GM03348 (cell line): ENCODE data around the gene MTHFD2L.

ENCODE experiments used
- DNase-seq: peaks from one replicate; pipeline ENCODE4 v3.0.0; 2012; ENCODE audit warnings: low spot score

MTHFD2L gene

DNA sequence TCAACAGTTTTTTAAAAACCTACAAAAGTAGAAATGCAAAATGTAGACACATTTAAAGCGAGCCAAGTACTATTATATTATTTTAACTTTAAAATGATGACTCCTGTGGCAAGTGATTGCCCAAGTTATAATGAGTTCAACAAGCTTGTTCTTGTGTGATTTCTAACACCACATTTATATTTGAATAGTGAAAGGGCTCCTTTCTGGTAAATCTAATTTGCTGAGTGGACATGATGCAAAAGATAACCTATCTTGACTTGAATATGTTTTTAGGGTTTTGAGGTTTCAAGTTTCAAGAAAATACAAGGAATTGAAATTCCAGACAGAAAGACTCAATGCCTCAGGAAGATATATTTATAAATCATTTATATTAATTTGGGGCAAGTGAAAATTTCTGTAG lies 149.3 kb downstream of the MTHFD2L start:
- no peak for DNase-seq

- DNase-seq = no peak
These were observed 150.3 kb downstream of the MTHFD2L start, which contains the start of gene EPGN for GRCh38 chr4:74308215-74308614. EPGN (plus strand) TSS chr4:74308470; CDS start chr4:74308534, 64 bp downstream.

DNA sequence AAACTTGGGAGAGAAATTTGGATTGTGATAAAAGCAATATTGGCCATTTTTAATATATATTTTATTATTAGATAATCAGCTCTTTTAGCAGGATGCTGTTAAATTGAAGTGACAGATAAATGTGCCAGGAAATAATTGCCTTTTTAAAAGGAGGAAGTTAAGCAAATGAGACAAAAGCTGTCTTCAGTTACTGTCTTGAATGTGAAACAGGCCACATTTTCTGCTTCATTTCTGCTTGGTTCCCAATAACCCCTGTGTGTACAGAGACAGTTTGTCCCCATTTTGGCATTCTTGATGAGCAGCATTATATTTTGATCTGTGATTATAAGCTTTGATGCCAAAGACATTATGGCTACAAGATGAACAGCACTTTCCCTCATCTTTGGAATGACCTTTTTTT lies 151.3 kb downstream of the MTHFD2L start:
- DNase-seq = no peak

DNA sequence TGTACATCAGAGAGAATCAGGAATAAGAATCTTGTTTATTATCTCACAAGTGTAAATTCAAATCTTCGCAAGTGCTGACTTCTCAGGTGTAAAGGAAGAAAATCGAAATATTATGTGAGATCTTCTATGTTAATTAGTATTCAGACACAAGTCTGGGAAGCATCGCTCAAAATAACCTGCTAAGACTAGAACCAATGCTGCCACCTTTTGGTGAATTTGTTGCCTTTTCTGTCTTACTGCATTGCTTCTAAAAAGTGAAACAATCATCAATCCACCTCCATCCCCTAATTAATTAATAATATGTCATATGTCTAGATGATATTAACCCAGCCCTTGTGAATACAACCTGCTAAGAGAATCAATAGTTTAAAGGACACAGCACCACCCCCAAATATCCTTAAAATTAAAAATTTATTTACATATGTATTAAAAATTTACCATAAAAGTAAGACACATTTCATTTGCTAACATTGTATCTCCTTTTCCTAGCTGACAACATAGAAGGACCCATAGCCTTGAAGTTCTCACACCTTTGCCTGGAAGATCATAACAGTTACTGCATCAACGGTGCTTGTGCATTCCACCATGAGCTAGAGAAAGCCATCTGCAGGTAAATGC lies 153.9 kb downstream of the MTHFD2L start:
- peak; percentile 47 for DNase-seq

GRCh38 chr4:74314329-74314728 lies 156.4 kb downstream of the MTHFD2L start:
- DNase-seq = no peak

GRCh38 chr4:74314944-74315343 lies 157.0 kb downstream of the MTHFD2L start:
- DNase-seq = no peak

DNA sequence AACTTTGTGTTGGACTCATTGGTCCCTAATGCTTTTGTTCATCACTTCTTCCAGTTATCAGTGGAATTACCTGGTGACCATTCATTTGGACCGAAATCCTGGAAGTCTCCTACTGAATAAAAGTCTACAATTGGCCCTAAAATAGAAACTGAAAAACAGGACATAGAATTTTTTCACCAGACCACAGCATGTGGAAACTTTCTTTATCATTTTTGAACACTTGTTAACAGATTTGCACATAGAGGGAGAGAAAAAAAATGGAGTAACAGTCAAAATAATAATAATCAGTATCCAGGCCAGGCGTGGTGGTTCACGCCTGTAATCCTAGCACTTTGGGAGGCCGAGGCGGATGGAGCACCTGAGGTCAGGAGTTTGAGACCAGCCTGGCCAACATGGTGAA lies 157.5 kb downstream of the MTHFD2L start:
- DNase-seq = no peak

DNA sequence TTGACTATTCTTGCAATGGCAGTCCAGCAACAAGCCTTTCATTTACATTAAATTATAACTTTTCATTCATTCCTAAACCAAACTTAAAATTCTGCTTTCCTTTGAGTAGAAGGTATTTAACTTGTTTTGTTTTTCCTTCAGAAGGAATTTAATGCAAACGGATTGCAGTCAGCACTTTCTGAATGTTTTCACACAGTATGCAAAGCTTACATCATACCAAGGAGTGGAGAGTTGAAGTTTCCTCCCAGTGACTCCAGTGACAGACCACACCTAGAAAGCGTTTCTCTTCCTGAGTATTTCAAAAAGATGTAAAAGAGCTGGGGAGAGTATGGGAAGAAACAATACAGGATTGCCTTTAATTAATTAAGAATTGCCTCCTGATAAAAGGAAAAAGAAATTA lies 158.5 kb downstream of the MTHFD2L start:
- DNase-seq = no peak

GRCh38 chr4:74317616-74318246 lies 159.8 kb downstream of the MTHFD2L start:
- peak; percentile 6 for DNase-seq

GRCh38 chr4:74318276-74318675 lies 160.4 kb downstream of the MTHFD2L start:
- no peak for DNase-seq

GRCh38 chr4:74319470-74319869 lies 161.6 kb downstream of the MTHFD2L start:
- no peak for DNase-seq

DNA sequence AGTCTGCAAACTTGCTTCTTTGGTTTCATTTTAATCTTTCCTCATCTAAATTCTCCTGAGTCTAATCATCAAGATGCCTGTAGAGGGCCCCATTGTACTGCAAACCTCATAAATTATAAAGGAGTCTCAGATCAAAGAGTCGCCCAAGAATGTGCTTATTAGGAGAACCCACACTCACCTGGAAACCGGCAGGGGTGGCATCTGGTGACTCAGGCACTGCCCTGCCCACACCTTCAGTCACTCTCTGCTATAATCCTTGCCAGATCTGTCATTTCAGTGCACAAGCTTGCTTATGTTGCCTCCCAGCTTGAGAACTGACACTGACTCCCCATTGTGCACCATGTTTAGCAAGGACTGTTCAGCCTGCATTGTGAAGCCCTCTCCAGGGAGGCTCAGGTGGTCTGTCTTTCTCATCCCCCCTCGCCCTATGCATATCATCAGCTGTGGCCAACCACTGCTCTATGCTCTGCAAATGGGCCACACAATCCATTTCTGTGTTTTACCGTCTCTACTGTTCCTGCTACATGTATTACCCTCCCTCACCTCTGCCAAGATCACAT lies 162.7 kb downstream of the MTHFD2L start:
- peak; percentile 66 for DNase-seq

GRCh38 chr4:74322301-74322700 lies 164.4 kb downstream of the MTHFD2L start:
- DNase-seq = no peak

DNA sequence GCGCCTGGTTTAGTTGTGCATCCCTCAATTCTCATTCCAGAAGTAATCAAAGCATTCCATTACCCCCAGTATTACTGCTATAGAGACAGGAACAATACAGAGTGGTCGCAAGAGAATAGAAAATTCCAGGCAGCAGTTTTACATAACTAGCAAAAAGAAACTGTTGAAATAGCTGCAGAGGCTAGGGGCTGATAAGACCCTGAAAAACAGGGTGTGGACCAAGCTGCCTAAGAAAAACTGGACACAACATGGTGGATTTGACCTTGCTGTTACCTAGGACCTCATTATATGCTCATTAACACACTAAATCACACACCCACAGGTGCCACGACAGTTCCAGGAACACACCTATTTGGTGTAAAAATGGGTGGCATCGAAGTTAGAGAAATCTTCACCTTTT lies 165.7 kb downstream of the MTHFD2L start:
- no peak for DNase-seq

- DNase-seq = no peak
These were observed 166.3 kb downstream of the MTHFD2L start for GRCh38 chr4:74324262-74324661.

DNA sequence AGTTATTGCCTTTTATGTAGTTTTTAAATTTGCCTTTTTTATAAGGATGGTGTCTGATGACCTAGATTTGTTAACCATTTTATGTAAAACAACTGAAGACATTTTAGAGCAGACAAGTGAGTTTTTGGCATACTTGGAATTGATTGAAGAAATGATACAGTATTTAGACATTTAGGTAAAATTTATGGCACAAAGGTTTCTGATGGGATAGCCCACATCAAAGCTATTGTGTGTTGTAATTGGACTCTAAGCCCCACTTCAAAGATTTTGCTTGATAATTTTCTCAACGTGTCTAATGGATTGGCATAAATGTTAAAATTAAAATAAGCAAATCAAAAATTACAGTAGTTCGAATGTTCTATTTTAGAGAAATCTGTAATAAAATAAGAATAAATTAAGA lies 168.0 kb downstream of the MTHFD2L start:
- no peak for DNase-seq

- DNase-seq = no peak
These were observed 169.8 kb downstream of the MTHFD2L start for GRCh38 chr4:74327762-74328161.

GRCh38 chr4:74328501-74328900 lies 170.6 kb downstream of the MTHFD2L start:
- no peak for DNase-seq

GRCh38 chr4:74329307-74329706 lies 171.4 kb downstream of the MTHFD2L start:
- DNase-seq = no peak

DNA sequence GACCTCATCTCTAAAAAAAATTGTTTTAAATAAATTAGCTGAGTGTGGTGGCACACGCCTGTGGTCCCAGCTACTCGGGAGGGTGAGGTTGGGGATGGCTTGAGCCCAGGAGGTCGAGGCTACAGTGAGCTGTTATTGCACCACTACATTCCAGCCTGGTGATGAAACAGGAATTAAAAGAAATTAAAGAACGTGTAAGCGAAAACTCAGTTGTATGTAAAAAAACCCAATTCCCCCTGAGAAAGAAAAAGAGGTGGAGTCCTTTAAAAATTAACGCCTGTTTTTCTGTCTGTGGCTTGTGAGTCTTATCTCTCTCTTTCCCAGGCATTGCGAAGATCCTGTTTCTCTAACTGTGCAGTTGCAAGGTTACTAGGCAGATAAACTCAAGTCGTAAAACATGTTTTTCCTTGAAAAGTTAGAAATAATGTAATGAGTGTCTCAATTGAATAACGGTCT lies 172.4 kb downstream of the MTHFD2L start:
- DNase-seq = no peak

- no peak for DNase-seq
These were observed 173.3 kb downstream of the MTHFD2L start for GRCh38 chr4:74331252-74331651.

DNA sequence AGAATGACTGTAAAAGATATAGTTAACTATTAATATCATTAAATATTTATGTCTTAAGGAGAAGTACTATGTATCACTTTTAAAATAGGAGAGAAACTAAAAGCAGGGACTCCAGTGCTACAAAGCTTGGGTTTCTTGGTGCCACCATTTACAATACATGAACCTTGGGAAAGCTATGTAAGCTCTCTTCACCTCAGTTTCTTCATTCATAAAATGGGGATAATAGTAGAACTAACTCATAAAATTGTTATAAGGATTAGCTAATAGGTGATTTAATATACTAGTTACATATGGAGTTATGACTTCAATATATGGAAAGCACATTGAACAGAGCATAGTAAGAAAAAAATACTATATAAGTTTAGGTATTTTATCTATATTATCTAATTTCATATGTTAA lies 174.0 kb downstream of the MTHFD2L start:
- no peak for DNase-seq

GRCh38 chr4:74334636-74335035 lies 176.7 kb downstream of the MTHFD2L start:
- no peak for DNase-seq
